WERI-Rb-1 (cell line): ENCODE measurements around the gene COLEC11.

Experiments used
- DNase-seq: peaks from one replicate; pipeline ENCODE4 v3.0.0-alpha.2; 2020
- H3K27ac ChIP-seq: fragments of 250-450 bp; sonication (Bioruptor Pico); 2 replicates; pipeline ENCODE4 v1.5.1; 2020; ENCODE audit warnings: mild to moderate bottlenecking, moderate library complexity
- H3K27me3 ChIP-seq: fragments of 250-450 bp; sonication (Bioruptor Pico); 2 replicates; pipeline ENCODE4 v1.5.1; 2021; ENCODE audit warnings: mild to moderate bottlenecking, low read depth, moderate library complexity; ENCODE audit not compliant: insufficient read depth, severe bottlenecking
- H3K36me3 ChIP-seq: fragments of 250-450 bp; sonication (Bioruptor Pico); 2 replicates; pipeline ENCODE4 v1.5.1; 2020; ENCODE audit warnings: mild to moderate bottlenecking, moderate library complexity
- H3K4me3 ChIP-seq: 2 replicates; pipeline ENCODE4 v1.5.1; 2011; ENCODE audit warnings: low read depth, mild to moderate bottlenecking, control low read depth, low read length
- H3K9me3 ChIP-seq: fragments of 250-450 bp; sonication (Bioruptor Pico); 2 replicates; pipeline ENCODE4 v1.5.1; 2021; ENCODE audit warnings: mild to moderate bottlenecking, moderate library complexity; ENCODE audit not compliant: severe bottlenecking
- TF ChIP-seq, protein P1 (sequence below): IDR thresholded peaks from 2 replicates; pipeline ENCODE4 v1.5.1; 2011; ENCODE audit warnings: low read depth, mild to moderate bottlenecking, control low read depth, inconsistent platforms, low read length

COLEC11 gene

DNA sequence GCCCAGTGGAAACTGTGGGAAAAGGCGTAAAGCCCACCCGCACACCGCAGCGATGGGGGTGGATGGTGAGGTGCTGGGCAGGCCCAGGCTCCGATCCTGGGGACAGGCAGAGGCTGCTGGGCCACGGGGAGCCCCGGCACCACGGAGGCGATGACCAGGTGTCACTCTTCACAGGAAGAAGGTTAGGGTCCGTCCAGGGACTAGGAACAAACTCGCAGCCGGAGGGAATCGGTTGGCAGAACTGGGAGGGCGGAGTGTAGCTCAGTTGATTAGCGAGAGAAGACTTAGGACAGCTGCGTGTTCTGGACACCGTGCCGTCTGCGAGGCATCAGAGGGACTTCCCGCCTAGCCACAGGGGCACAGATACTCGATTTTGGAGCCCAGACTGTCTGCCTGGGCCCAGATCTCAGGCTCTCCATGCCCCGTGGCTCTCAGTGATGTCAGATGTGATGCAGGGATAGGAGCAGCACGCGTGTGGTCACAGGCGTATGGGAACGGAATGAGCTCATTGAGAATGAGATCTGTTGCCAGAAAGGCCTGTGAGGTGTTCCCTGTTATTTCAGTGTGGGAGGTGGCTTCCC lies 47.0 kb downstream of the COLEC11 start:
- no peaks in the 10 kb centered on the region; the same call in 1 of the 2 replicates for H3K36me3 ChIP-seq
- peak; percentile 9 for DNase-seq
- no peaks in the 10 kb centered on the region for H3K9me3 ChIP-seq
- no peaks in the 10 kb centered on the region for H3K27me3 ChIP-seq
- H3K27ac ChIP-seq: no peak overlapping the region
- no peak overlapping the region for H3K4me3 ChIP-seq
- TF ChIP-seq, protein P1, sequence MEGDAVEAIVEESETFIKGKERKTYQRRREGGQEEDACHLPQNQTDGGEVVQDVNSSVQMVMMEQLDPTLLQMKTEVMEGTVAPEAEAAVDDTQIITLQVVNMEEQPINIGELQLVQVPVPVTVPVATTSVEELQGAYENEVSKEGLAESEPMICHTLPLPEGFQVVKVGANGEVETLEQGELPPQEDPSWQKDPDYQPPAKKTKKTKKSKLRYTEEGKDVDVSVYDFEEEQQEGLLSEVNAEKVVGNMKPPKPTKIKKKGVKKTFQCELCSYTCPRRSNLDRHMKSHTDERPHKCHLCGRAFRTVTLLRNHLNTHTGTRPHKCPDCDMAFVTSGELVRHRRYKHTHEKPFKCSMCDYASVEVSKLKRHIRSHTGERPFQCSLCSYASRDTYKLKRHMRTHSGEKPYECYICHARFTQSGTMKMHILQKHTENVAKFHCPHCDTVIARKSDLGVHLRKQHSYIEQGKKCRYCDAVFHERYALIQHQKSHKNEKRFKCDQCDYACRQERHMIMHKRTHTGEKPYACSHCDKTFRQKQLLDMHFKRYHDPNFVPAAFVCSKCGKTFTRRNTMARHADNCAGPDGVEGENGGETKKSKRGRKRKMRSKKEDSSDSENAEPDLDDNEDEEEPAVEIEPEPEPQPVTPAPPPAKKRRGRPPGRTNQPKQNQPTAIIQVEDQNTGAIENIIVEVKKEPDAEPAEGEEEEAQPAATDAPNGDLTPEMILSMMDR: no peak

- Histone ChIP-seq H3K9me3 (no peaks in the 10 kb centered on the region), H3K4me3 (no peak overlapping the region), H3K36me3 (no peaks in the 10 kb centered on the region; the same call in 1 of the 2 replicates), H3K27me3 (no peaks in the 10 kb centered on the region), H3K27ac (no peak overlapping the region)
- TF ChIP-seq, protein P1: no peak
- no peak for DNase-seq
These were observed 47.8 kb downstream of the COLEC11 start for GRCh38 chr2:3642521-3643215.

GRCh38 chr2:3643371-3644245 lies 48.7 kb downstream of the COLEC11 start:
- TF ChIP-seq, protein P1: no peak

GRCh38 chr2:3644246-3644525 lies 49.3 kb downstream of the COLEC11 start:
- no peaks in the 10 kb centered on the region for H3K27me3 ChIP-seq
- no peak overlapping the region for H3K4me3 ChIP-seq
- TF ChIP-seq, protein P1: no peak
- H3K27ac ChIP-seq: no peak overlapping the region
- H3K9me3 ChIP-seq: no peaks in the 10 kb centered on the region
- no peaks in the 10 kb centered on the region for H3K36me3 ChIP-seq
- DNase-seq: no peak

More at GRCh38 chr2:3643371-3644245, 48.7 kb downstream of the COLEC11 start:
- peak; percentile 6 for DNase-seq
- Histone ChIP-seq H3K4me3 (no peak overlapping the region), H3K36me3 (no peaks in the 10 kb centered on the region), H3K27me3 (no peaks in the 10 kb centered on the region), H3K27ac (no peak overlapping the region), H3K9me3 (no peaks in the 10 kb centered on the region)

DNA sequence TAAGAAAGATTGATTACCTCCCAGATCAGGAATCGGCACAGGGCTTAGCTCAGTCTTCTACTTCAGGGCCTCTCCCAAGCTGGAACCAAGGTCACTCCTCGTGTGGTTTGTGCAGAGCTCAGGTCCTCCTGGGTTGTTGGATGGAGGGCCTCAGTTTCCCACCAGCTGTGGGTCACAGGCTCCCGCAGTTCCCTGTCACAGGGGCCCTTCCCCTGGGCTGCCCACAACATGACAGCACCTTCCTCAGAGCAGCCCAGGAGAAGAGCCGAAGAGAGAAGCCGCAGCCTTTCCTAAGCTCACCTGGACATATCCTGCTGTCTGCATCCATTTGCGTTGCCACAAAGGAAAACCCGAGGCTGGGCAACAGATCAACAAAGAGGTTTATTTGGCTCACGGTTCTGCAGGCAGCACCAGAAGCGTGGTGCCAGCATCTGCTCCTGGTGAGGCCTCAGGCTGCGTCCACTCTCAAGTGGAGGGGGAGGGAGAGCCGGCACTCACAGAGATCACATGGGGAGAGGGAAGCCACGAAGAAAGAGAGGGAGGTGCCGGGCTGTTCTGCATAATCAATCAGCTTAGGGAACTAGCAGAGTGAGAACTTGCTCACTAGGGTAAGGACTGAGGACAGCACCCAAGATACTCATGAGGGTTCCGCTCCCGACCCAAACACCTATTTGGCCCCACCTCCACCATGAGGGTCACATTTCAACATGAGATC lies 50.1 kb downstream of the COLEC11 start:
- DNase-seq: peak; percentile 14
- H3K27me3 ChIP-seq: no peaks in the 10 kb centered on the region
- TF ChIP-seq, protein P1: no peak
- no peaks in the 10 kb centered on the region for H3K9me3 ChIP-seq
- H3K4me3 ChIP-seq: no peak overlapping the region
- H3K36me3 ChIP-seq: no peaks in the 10 kb centered on the region
- H3K27ac ChIP-seq: no peak overlapping the region
